A673 (cell line): ENCODE measurements around the gene ERICH6. TPM values are rescaled to one million over a fixed set of nuclear protein-coding genes. Genes with fewer than 3 reads are reported as not detected.
A peak's percentile ranks its signal among the peaks of the same experiment; 100 is the strongest.

Source experiments
- BruUV-seq: library from RNA; stranded (reverse); fragments of 400-500 nt; replicated peaks from 2 replicates; lab custom pipeline; 2021; lab: Mats Ljungman, UMichigan
- CTCF ChIA-PET: fragments of 300-600 bp; sonication (Branson Sonifier 250); formaldehyde crosslinking; loops from one replicate; lab custom pipeline; 2022; ENCODE audit warnings: antibody characterized with exemption; lab: Charles Lee
- POLR2A ChIA-PET: fragments of 300-600 bp; sonication (Branson Sonifier 250); formaldehyde crosslinking; loops from one replicate; lab custom pipeline; 2022; ENCODE audit warnings: antibody characterized with exemption; ENCODE audit not compliant: low non-redundant PET; lab: Charles Lee
- DNase-seq: peaks from one replicate; pipeline ENCODE4 v3.0.0-alpha.2; 2015; ENCODE audit warnings: low spot score
- H3K27ac ChIP-seq: fragments of 200-600 bp; sonication (generic); 2 replicates; pipeline ENCODE4 v1.5.1; 2016; ENCODE audit warnings: mixed run types, low read depth, mild to moderate bottlenecking, mixed read lengths, antibody characterized with exemption, low read length; ENCODE audit not compliant: poor library complexity, severe bottlenecking
- H3K27me3 ChIP-seq: fragments of 200-600 bp; sonication (generic); replicated peaks from 2 replicates; pipeline ENCODE4 v1.6.1; 2017; ENCODE audit warnings: mixed run types, low read depth, mild to moderate bottlenecking, mixed read lengths, antibody characterized with exemption, low read length; ENCODE audit not compliant: insufficient read depth, poor library complexity
- H3K36me3 ChIP-seq: fragments of 200-600 bp; sonication (generic); 2 replicates; pipeline ENCODE4 v1.6.1; 2016; ENCODE audit warnings: mixed run types, mild to moderate bottlenecking, mixed read lengths, antibody characterized with exemption, low read length; ENCODE audit not compliant: insufficient read depth, poor library complexity, severe bottlenecking
- H3K4me1 ChIP-seq: fragments of 200-600 bp; sonication (generic); 2 replicates; pipeline ENCODE4 v1.6.1; 2017; ENCODE audit warnings: mixed run types, mild to moderate bottlenecking, mixed read lengths, antibody characterized with exemption, low read length; ENCODE audit not compliant: insufficient read depth, poor library complexity, severe bottlenecking
- H3K4me3 ChIP-seq: fragments of 200-600 bp; sonication (generic); 2 replicates; pipeline ENCODE4 v1.5.1; 2016; ENCODE audit warnings: low read depth, mixed run types, mild to moderate bottlenecking, mixed read lengths, low read length; ENCODE audit not compliant: poor library complexity, severe bottlenecking
- H3K9me3 ChIP-seq: fragments of 200-600 bp; sonication (generic); 2 replicates; pipeline ENCODE4 v1.6.1; 2016; ENCODE audit warnings: mixed run types, low read depth, mild to moderate bottlenecking, mixed read lengths, antibody characterized with exemption, low read length; ENCODE audit not compliant: poor library complexity, severe bottlenecking
- EZH2 ChIP-seq: fragments of 200-600 bp; sonication (generic); IDR thresholded peaks from 2 replicates; pipeline ENCODE4 v1.6.1; 2017; ENCODE audit warnings: borderline replicate concordance, low read depth, mild to moderate bottlenecking, mixed read lengths, antibody characterized with exemption, low read length; ENCODE audit not compliant: poor library complexity, severe bottlenecking
- intact Hi-C: fragments of 100-400 bp; cut with micrococcal nuclease; formaldehyde crosslinking; loops from one replicate; pipeline ENCODE4 v1.10.0; 2022; ENCODE audit not compliant: unreplicated experiment
- total RNA-seq: library from RNA; stranded (reverse); gene quantifications from 2 replicates; pipeline ENCODE4 v1.2.3, GENCODE V29; 2021
- TF ChIP-seq, protein P1 (sequence below): fragments of 300-800, 200-600 bp; sonication (generic); conservative IDR thresholded peaks from 2 replicates; pipeline ENCODE4 v1.5.1; 2017; ENCODE audit warnings: low read depth, mild to moderate bottlenecking, antibody characterized with exemption, low read length, moderate library complexity, mixed read lengths

Gene ERICH6
- total RNA-seq, 1 experiment from 2014 or later, result 0.32 TPM

DNA sequence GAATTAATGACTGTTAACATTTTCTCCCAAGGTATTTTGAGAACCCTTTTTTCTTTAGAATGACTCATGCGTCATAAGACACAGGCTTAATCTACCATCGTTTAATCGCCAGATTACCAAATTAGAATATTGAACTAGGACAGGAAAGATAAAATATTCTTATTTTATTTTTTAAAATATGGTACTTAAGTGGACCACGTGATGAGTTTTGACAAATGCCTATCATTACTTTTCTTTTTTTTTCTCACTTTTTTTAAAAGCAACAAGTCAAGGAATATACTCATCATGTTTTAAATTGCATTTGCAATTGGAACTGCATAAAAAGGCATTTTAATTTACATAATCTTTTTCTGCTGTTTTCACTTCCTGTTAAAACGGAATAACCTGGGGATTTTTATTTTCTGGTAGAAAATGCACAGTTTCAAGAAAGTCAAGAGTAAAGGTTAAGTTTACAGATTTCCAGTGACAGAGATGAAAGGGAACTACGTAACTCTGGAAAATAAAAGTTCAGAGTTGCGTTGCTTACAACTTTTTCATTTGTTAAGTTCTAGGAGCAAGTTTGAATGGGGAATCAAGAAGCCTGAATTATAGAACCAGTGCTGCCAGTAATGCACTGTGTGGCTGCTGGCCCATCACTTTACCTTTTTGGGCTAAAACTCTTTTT, 35.6 kb upstream of the ERICH6 start:
- CTCF ChIA-PET, result no interaction called here
- Histone ChIP-seq H3K9me3 (no peaks in the 10 kb centered on the region), H3K36me3 (no peaks in the 10 kb centered on the region), H3K27ac (peak overlapping the region; percentile 90), H3K27me3 (no peaks in the 10 kb centered on the region), H3K4me3 (no peak overlapping the region), H3K4me1 (peaks cover 98% of the 10 kb centered on the region)
- POLR2A ChIA-PET, result no interaction called here
- no TSS peak for BruUV-seq
- no peak for TF ChIP-seq EZH2
- TF ChIP-seq, protein P1, sequence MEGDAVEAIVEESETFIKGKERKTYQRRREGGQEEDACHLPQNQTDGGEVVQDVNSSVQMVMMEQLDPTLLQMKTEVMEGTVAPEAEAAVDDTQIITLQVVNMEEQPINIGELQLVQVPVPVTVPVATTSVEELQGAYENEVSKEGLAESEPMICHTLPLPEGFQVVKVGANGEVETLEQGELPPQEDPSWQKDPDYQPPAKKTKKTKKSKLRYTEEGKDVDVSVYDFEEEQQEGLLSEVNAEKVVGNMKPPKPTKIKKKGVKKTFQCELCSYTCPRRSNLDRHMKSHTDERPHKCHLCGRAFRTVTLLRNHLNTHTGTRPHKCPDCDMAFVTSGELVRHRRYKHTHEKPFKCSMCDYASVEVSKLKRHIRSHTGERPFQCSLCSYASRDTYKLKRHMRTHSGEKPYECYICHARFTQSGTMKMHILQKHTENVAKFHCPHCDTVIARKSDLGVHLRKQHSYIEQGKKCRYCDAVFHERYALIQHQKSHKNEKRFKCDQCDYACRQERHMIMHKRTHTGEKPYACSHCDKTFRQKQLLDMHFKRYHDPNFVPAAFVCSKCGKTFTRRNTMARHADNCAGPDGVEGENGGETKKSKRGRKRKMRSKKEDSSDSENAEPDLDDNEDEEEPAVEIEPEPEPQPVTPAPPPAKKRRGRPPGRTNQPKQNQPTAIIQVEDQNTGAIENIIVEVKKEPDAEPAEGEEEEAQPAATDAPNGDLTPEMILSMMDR, result no peak
- intact Hi-C loops, result no loop called here
- DNase-seq, result peak; percentile 81

GRCh38 chr3:150738688-150739087, 35.0 kb upstream of the ERICH6 start:
- ChIA-PET POLR2A (no interaction called here), CTCF (no interaction called here)
- Histone ChIP-seq H3K4me1 (peaks cover 98% of the 10 kb centered on the region), H3K27ac (peak overlapping the region; percentile 90), H3K4me3 (no peak overlapping the region), H3K9me3 (no peaks in the 10 kb centered on the region), H3K36me3 (no peaks in the 10 kb centered on the region), H3K27me3 (no peaks in the 10 kb centered on the region)
- DNase-seq, result peak; percentile 86
- BruUV-seq, result no TSS peak
- intact Hi-C loops, result no loop called here
- TF ChIP-seq EZH2, result no peak
- TF ChIP-seq, protein P1, result no peak

DNA sequence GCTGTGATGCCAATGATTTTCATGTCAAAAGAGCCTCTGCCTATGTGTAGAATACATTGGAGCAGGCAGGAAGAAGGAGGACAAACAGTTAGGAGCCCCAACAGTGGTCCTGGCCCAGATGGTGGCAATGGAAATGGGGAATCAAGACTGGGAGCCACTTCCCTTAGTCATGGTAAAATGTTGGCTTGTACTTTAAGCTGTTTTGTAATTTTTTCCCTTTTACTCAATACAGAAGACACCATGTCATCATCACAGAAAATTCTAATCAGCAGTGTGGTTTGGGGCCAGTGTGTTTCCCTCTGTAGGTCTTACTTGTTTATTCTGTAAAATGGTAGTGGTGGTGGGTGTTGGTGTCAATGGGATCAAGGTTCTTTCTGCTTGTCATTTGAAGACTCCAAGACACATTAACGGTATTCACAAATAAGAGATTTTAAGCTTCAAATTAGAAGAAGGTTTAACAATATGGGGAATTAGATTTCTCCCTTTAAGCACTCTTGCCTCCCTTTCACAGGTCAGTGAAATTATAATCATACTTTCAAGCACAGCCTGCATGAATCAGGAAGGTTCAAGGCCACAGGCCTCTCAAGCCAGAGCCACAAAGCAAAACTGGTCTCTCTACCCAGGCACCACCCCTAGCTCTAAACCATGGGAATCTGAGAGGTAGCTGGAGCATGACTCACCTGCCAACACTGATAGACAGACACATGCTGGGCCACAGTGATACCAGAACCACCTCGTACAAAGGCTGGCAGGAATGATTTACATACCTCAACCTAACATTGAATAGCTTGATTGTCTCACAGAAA, 34.4 kb upstream of the ERICH6 start:
- POLR2A ChIA-PET, result no interaction called here
- no peaks in the 10 kb centered on the region for H3K9me3 ChIP-seq
- no TSS peak for BruUV-seq
- CTCF ChIA-PET, result no interaction called here
- peaks cover 98% of the 10 kb centered on the region for H3K4me1 ChIP-seq
- peak; percentile 26 for DNase-seq
- no peaks in the 10 kb centered on the region for H3K36me3 ChIP-seq
- H3K4me3 ChIP-seq, result no peak overlapping the region
- no peaks in the 10 kb centered on the region for H3K27me3 ChIP-seq
- intact Hi-C loops, result no loop called here
- peak overlapping the region; percentile 90 for H3K27ac ChIP-seq
- TF ChIP-seq, protein P1, result no peak
- no peak for TF ChIP-seq EZH2
